Trophoblast cell (in vitro differentiated cells and primary cell): Measurements from ENCODE around the gene TRIP10.

ENCODE experiments used
- DNase-seq, 2 donors: peaks; one replicate each; pipeline ENCODE4 v3.0.0-alpha.2; 2016
- H2AFZ ChIP-seq: 2 replicates; pipeline ENCODE4 v1.6.1; 2013; ENCODE audit warnings: low read length, moderate library complexity, mild to moderate bottlenecking; ENCODE audit not compliant: insufficient read depth, poor library complexity
- H2AK5ac ChIP-seq: 2 replicates; pipeline ENCODE4 v1.6.1; 2013; ENCODE audit warnings: mild to moderate bottlenecking, low read length
- H2BK120ac ChIP-seq: 2 replicates; pipeline ENCODE4 v1.6.1; 2013; ENCODE audit warnings: low read length, mild to moderate bottlenecking, moderate library complexity; ENCODE audit not compliant: insufficient read depth, poor library complexity
- H2BK12ac ChIP-seq: 2 replicates; pipeline ENCODE4 v1.6.1; 2013; ENCODE audit warnings: mild to moderate bottlenecking, low read length, moderate library complexity
- H2BK5ac ChIP-seq: 2 replicates; pipeline ENCODE4 v1.6.1; 2013; ENCODE audit warnings: low read length, low read depth, moderate library complexity, mild to moderate bottlenecking; ENCODE audit not compliant: poor library complexity
- H3K14ac ChIP-seq: 2 replicates; pipeline ENCODE4 v1.6.1; 2013; ENCODE audit warnings: mild to moderate bottlenecking, low read length
- H3K18ac ChIP-seq: 2 replicates; pipeline ENCODE4 v1.6.1; 2013; ENCODE audit warnings: mild to moderate bottlenecking, low read length
- H3K23ac ChIP-seq: 2 replicates; pipeline ENCODE4 v1.6.1; 2013; ENCODE audit warnings: low read length
- H3K27ac ChIP-seq: 2 replicates; pipeline ENCODE4 v1.5.1; 2013; ENCODE audit warnings: low read depth, mild to moderate bottlenecking, inconsistent platforms, low read length, moderate library complexity
- H3K27me3 ChIP-seq: 2 replicates; pipeline ENCODE4 v1.6.1; 2013; ENCODE audit warnings: inconsistent platforms, mild to moderate bottlenecking, low read length, moderate library complexity; ENCODE audit not compliant: insufficient read depth
- H3K36me3 ChIP-seq, 2 experiments: 1 replicate in 1 of 2; 2 replicates in 1 of 2; pipeline ENCODE4 v1.6.1; 2013; ENCODE audit warnings: low read length in 2 of 2, mild to moderate bottlenecking in 2 of 2, moderate library complexity in 1 of 2; ENCODE audit not compliant: insufficient read depth in 2 of 2, control insufficient read depth in 1 of 2
- H3K4ac ChIP-seq: 2 replicates; pipeline ENCODE4 v1.6.1; 2013; ENCODE audit warnings: low read depth, mild to moderate bottlenecking, low read length, moderate library complexity
- H3K4me1 ChIP-seq, 2 experiments: 1 replicate in 1 of 2; 2 replicates in 1 of 2; pipeline ENCODE4 v1.6.1; 2013; ENCODE audit warnings: low read length in 2 of 2, mild to moderate bottlenecking in 2 of 2, moderate library complexity in 1 of 2; ENCODE audit not compliant: insufficient read depth in 2 of 2, control insufficient read depth in 1 of 2
- H3K4me2 ChIP-seq: 2 replicates; pipeline ENCODE4 v1.6.1; 2013; ENCODE audit warnings: inconsistent platforms, mild to moderate bottlenecking, low read length, moderate library complexity
- H3K4me3 ChIP-seq: 2 replicates; pipeline ENCODE4 v1.5.1; 2013; ENCODE audit warnings: mild to moderate bottlenecking, low read depth, low read length, inconsistent platforms
- H3K79me1 ChIP-seq: one replicate; pipeline ENCODE4 v1.6.1; 2013; ENCODE audit warnings: low read length
- H3K79me2 ChIP-seq: 2 replicates; pipeline ENCODE4 v1.6.1; 2013; ENCODE audit warnings: low read length, mild to moderate bottlenecking; ENCODE audit not compliant: control insufficient read depth, insufficient read depth, poor library complexity
- H3K9ac ChIP-seq: 2 replicates; pipeline ENCODE4 v1.6.1; 2013; ENCODE audit warnings: mild to moderate bottlenecking, low read length
- H3K9me3 ChIP-seq: 2 replicates; pipeline ENCODE4 v1.6.1; 2013; ENCODE audit warnings: low read depth, mild to moderate bottlenecking, control low read depth, inconsistent platforms, low read length; ENCODE audit not compliant: insufficient read depth
- H4K12ac ChIP-seq: 2 replicates; pipeline ENCODE4 v1.6.1; 2013; ENCODE audit warnings: low read depth, mild to moderate bottlenecking, low read length, moderate library complexity
- H4K8ac ChIP-seq: 2 replicates; pipeline ENCODE4 v1.6.1; 2013; ENCODE audit warnings: low read depth, mild to moderate bottlenecking, low read length, moderate library complexity
- H4K91ac ChIP-seq: one replicate; pipeline ENCODE4 v1.6.1; 2013; ENCODE audit warnings: low read depth, mild to moderate bottlenecking, low read length, moderate library complexity
- WGBS: extraction: QIAGEN DNeasy Blood & Tissue Kit; methylation state at CpG from one replicate; pipeline ENCODE4 v1.1.7; 2013; ENCODE audit warnings: missing lambda C conversion rate; ENCODE audit not compliant: insufficient read length, insufficient coverage; ENCODE audit errors: extremely low coverage; 5-methylcytosine and 5-hydroxymethylcytosine counted together

Gene TRIP10

DNA sequence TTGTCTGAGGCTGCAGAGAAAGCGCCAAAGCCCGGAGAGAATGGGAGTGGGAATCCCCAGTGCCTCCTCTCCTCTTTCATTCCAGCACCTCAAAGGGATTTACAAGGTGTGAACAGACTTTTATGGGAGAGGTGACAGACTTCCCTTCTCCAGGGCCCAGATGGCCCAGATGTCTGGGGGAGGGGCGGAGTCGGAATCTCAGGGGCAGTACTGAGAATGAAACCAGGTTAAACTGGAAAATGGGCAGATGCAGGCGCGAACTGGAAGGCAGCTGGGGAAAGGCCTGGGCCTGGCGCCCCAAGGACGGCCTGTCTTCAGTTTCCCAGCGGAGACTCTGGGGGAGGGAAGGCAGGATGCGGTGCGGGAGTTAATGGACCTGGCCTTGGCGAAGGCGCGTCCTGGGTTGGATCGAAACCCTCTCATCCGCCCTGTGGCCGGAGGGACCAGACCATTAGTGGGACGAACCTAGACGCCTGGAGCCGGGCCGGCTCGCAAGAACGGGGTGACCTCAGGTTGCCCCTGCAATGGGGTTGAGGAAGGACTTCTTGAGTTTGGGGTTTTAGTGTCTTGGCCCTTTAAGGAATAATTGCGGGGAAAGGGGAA, 592 bp upstream of the TRIP10 start:
- peak overlapping the region; percentile 58 for H3K4me2 ChIP-seq
- H3K9me3 ChIP-seq = no peaks in the 10 kb centered on the region
- peak overlapping the region; percentile 65 for H3K4ac ChIP-seq
- H4K12ac ChIP-seq = peak overlapping the region; percentile 89
- H3K14ac ChIP-seq = peak overlapping the region; percentile 87
- DNase-seq = peak; percentile 88 to 94
- peak overlapping the region; percentile 95 for H2BK120ac ChIP-seq
- peak overlapping the region; percentile 34 for H2AK5ac ChIP-seq
- WGBS = no CpG with 5 or more reads among the region's 24 CpGs
- H3K79me1 ChIP-seq = peaks cover 44% of the 10 kb centered on the region
- peaks cover 19% of the 10 kb centered on the region for H3K79me2 ChIP-seq
- H3K9ac ChIP-seq = no peak overlapping the region
- H2AFZ ChIP-seq = peak overlapping the region; percentile 94
- peak overlapping the region; percentile 93 for H4K91ac ChIP-seq
- H3K18ac ChIP-seq = peak overlapping the region; percentile 69
- H2BK5ac ChIP-seq = peak overlapping the region; percentile 79
- H3K23ac ChIP-seq = no peak overlapping the region
- no peaks in the 10 kb centered on the region for H3K27me3 ChIP-seq
- peaks cover 40 to 42% of the 10 kb centered on the region in 2 experiments for H3K4me1 ChIP-seq
- H2BK12ac ChIP-seq = peak overlapping the region; percentile 78
- peak overlapping the region; percentile 96 for H4K8ac ChIP-seq
- H3K4me3 ChIP-seq = no peak overlapping the region
- H3K27ac ChIP-seq = peak overlapping the region; percentile 72
- H3K36me3 ChIP-seq = peaks cover 10 to 14% of the 10 kb centered on the region in 2 experiments

DNA sequence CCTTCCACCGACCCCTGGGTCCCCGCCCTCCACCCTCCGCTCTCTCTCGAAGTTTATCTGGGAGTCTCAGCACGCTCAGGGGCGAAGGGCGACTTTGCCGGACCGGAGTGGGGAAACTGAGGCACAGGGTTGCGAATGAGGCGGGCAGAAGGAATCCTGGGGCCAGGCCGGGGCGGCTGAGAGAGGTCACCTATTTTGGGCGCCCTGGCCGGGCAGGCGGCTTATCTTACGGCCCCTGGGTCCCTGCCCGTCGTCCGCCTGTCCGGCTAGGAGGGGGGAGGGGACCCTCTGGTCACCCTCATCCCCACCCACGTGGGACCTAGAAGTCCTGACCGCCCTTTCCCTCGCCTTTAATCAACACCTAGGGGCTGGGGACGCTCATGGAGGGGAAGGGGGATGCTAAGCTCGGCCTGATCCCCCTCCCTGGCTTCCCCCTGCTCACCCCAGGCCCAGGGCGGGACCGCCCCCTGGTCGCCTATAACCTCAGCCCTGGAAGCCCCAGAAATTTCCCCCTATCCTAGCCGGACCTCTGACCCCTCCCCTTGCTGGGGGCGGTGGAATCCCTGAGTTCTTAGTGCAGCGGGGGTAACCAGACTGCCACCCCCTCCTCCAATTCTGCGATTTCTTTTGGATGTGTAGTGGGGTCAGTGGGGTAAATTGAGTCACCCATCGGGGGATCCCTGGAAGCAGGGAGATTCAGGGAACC, 556 bp downstream of the TRIP10 start:
- H3K4ac ChIP-seq = peak overlapping the region; percentile 98
- H4K91ac ChIP-seq = peak overlapping the region; percentile 95
- peak overlapping the region; percentile 94 for H2AK5ac ChIP-seq
- peak; percentile 60 to 69 for DNase-seq
- peaks cover 21 to 24% of the 10 kb centered on the region in 2 experiments for H3K36me3 ChIP-seq
- peak overlapping the region; percentile 74 for H3K14ac ChIP-seq
- H2BK12ac ChIP-seq = peak overlapping the region; percentile 87
- H2BK120ac ChIP-seq = peak overlapping the region; percentile 86
- H3K4me3 ChIP-seq = peak overlapping the region; percentile 94
- H3K79me2 ChIP-seq = peaks cover 23% of the 10 kb centered on the region
- H3K27me3 ChIP-seq = no peaks in the 10 kb centered on the region
- peak overlapping the region; percentile 55 for H2AFZ ChIP-seq
- no peaks in the 10 kb centered on the region for H3K9me3 ChIP-seq
- no CpG with 5 or more reads among the region's 34 CpGs for WGBS
- H3K27ac ChIP-seq = peak overlapping the region; percentile 83
- no peak overlapping the region for H3K23ac ChIP-seq
- peak overlapping the region; percentile 80 for H4K12ac ChIP-seq
- H3K4me1 ChIP-seq = peaks cover 49 to 51% of the 10 kb centered on the region in 2 experiments
- peak overlapping the region; percentile 94 for H3K9ac ChIP-seq
- peak overlapping the region; percentile 97 for H3K18ac ChIP-seq
- peak overlapping the region; percentile 95 for H2BK5ac ChIP-seq
- H4K8ac ChIP-seq = peak overlapping the region; percentile 75
- H3K79me1 ChIP-seq = peaks cover 53% of the 10 kb centered on the region
- peak overlapping the region; percentile 80 for H3K4me2 ChIP-seq

DNA sequence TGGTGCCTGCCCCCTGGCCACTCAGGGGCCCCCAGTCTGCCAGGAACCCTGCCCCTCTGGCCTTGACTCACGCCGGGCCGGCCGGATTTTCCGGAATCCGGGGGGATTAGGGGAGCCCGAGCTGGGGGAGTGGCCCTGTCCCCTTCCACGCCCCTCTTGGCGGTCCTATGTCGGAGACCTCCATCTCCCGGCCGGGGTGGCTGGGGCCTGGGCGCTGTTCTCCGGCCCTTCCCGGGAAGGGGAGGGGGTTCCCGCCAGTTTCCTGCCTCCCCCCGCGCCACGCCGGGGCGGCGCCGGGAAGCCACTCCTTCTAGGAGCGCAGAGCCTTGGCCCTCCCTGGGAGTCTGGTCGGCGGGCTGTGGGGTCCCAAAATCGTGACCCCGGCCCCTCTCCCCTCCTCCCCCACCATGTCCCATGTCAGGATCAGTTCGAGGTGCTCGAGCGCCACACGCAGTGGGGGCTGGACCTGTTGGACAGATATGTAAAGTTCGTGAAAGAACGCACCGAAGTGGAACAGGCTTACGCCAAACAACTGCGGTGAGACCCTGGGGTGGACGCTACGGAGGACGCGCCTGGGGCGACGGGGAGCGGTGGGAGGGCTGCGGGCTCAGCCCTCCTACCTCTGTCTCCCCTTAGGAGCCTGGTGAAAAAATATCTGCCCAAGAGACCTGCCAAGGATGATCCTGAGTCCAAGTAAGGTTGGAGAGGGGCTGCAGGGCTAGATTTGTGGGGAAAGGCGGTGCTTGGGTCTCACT, 1.3 kb downstream of the TRIP10 start:
- Histone ChIP-seq H3K4ac (peak overlapping the region; percentile 98), H3K27me3 (no peaks in the 10 kb centered on the region), H3K9ac (peak overlapping the region; percentile 94)

DNA sequence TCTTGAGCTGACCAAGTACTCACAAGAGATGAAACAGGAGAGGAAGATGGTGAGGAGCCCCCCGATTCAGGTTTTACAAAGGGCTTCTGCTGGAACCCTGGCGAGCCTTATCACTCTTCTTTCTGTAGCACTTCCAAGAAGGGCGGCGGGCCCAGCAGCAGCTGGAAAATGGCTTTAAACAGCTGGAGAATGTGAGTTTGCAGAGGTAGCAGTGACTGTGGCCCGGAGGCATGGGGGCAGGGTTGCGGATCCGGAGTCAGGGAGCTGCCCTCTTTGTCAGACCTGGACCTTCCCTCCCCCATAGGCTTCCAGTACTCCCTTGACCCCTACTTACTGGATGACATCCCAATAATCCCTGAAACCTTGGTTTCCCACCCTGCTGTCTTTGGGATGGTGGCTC, 3.6 kb downstream of the TRIP10 start:
- peaks cover 21% of the 10 kb centered on the region for H3K79me2 ChIP-seq
- H4K91ac ChIP-seq = no peak overlapping the region
- H2BK120ac ChIP-seq = no peak overlapping the region
- no CpG with 5 or more reads among the region's 7 CpGs for WGBS
- H2AFZ ChIP-seq = no peak overlapping the region
- H3K4me3 ChIP-seq = no peak overlapping the region
- H4K8ac ChIP-seq = no peak overlapping the region
- peak overlapping the region; percentile 3 for H3K4me2 ChIP-seq
- H3K27me3 ChIP-seq = no peaks in the 10 kb centered on the region
- peaks cover 40 to 43% of the 10 kb centered on the region in 2 experiments for H3K36me3 ChIP-seq
- H3K79me1 ChIP-seq = peaks cover 44% of the 10 kb centered on the region
- no peak overlapping the region for H2AK5ac ChIP-seq
- H3K18ac ChIP-seq = peak overlapping the region; percentile 63
- H3K14ac ChIP-seq = no peak overlapping the region
- no peak overlapping the region for H3K23ac ChIP-seq
- peak; percentile 46 to 67 for DNase-seq
- H2BK12ac ChIP-seq = peak overlapping the region; percentile 51
- H3K9me3 ChIP-seq = peaks cover 2% of the 10 kb centered on the region
- H3K27ac ChIP-seq = peak overlapping the region; percentile 65
- peaks cover 38 to 39% of the 10 kb centered on the region in 2 experiments for H3K4me1 ChIP-seq
- H2BK5ac ChIP-seq = peak overlapping the region; percentile 61
- H3K4ac ChIP-seq = no peak overlapping the region
- no peak overlapping the region for H3K9ac ChIP-seq
- H4K12ac ChIP-seq = no peak overlapping the region

More for the DNA sequence above, 1.3 kb downstream of the TRIP10 start:
- Histone ChIP-seq H3K79me2 (peaks cover 23% of the 10 kb centered on the region), H2AFZ (peak overlapping the region; percentile 55), H4K91ac (peak overlapping the region; percentile 95), H3K18ac (peak overlapping the region; percentile 97), H2BK12ac (peak overlapping the region; percentile 60), H3K4me2 (peak overlapping the region; percentile 80), H3K27ac (peak overlapping the region; percentile 83), H3K14ac (peak overlapping the region; percentile 77), H3K79me1 (peaks cover 53% of the 10 kb centered on the region), H4K12ac (peak overlapping the region; percentile 79), H3K4me1 (peaks cover 44 to 46% of the 10 kb centered on the region in 2 experiments), H4K8ac (peak overlapping the region; percentile 76), H3K4me3 (peak overlapping the region; percentile 94), H2AK5ac (peak overlapping the region; percentile 94), H3K9me3 (no peaks in the 10 kb centered on the region), H3K36me3 (peaks cover 25 to 28% of the 10 kb centered on the region in 2 experiments), H3K23ac (no peak overlapping the region), H2BK5ac (peak overlapping the region; percentile 95), H2BK120ac (peak overlapping the region; percentile 86)
- no CpG with 5 or more reads among the region's 46 CpGs for WGBS
- peak; percentile 19 to 34 for DNase-seq
